Measurements from ENCODE around the gene MORN3. TPM values are rescaled to one million over a fixed set of nuclear protein-coding genes. Genes with fewer than 3 reads are reported as not detected.

Gene MORN3
- total and polyA plus RNA-seq, 8 donors = 0.19 to 0.99 (median 0.50) TPM

DNA sequence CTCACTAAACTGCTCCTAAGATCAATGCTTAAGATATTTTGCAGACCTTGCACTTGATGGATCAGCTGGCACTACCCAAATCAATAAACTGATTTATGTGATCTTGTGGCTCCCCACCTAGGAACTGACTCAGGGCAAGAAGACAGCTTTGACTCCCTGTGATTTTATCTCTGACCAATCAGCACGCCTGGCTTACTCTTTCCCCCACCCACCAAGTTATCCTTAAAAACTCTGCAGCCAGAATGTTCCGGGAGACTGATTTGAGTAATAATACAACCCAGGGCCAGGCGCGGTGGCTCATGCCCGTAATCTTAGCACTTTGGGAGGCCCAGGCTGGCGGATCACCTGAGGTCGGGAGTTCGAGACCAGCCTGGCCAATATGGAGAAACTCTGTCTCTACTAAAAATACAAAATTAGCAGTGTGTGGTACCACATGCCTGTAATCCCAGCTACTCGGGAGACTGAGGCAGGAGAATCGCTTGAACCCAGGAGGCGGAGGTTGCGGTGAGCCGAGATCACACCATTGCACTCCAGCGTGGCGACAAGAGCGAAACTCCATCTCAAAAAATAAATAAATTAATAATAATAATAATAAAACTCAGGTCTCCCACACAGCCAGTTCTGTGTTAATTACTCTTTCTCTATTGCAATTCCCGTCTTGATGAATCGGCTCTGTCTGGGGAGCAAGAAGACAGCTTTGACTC is 12.0 kb downstream of the MORN3 start:
- no peak overlapping the region for H3K27ac ChIP-seq
- H3K9me3 ChIP-seq = no peaks in the 10 kb centered on the region
- intact Hi-C loops (cut with DNase I) = no loop called here
- WGBS, 2 donors = 85 to 93% methylated on average over 18 of the region's 18 CpGs
- ATAC-seq (no peak), FAIRE-seq (no peak), DNase-seq (no peak)
- H3K27me3 ChIP-seq = no peaks in the 10 kb centered on the region
- no peaks in the 10 kb centered on the region for H3K4me1 ChIP-seq
- H3K36me3 ChIP-seq = no peaks in the 10 kb centered on the region
- no peak overlapping the region for H3K4me3 ChIP-seq
- TF ChIP-seq, protein P1, sequence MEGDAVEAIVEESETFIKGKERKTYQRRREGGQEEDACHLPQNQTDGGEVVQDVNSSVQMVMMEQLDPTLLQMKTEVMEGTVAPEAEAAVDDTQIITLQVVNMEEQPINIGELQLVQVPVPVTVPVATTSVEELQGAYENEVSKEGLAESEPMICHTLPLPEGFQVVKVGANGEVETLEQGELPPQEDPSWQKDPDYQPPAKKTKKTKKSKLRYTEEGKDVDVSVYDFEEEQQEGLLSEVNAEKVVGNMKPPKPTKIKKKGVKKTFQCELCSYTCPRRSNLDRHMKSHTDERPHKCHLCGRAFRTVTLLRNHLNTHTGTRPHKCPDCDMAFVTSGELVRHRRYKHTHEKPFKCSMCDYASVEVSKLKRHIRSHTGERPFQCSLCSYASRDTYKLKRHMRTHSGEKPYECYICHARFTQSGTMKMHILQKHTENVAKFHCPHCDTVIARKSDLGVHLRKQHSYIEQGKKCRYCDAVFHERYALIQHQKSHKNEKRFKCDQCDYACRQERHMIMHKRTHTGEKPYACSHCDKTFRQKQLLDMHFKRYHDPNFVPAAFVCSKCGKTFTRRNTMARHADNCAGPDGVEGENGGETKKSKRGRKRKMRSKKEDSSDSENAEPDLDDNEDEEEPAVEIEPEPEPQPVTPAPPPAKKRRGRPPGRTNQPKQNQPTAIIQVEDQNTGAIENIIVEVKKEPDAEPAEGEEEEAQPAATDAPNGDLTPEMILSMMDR (IDR thresholded peaks at IDR 0.05) = no peak

DNA sequence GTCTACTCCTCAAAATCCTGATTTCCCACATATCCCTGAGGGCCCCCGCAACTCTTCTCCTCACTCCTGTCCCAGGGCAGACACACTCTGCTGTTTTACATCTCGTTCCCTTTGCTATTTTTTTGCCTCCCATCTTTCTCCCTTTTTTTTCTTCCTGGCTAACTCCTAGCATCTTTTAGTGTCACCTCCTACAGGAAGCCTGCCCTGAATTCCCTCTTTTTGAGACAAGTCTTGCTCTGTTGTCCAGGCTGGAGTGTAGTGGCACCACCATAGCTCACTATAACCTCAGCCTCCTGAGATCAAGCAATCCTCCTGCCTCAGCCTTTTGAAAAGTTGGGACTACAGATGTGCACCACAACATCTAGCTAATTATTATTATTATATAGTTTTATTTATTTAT is 13.3 kb downstream of the MORN3 start:
- no peak for DNase-seq
- ATAC-seq = no peak
- no peaks in the 10 kb centered on the region for H3K4me1 ChIP-seq
- no peak for FAIRE-seq
- H3K27ac ChIP-seq = no peak overlapping the region
- H3K4me3 ChIP-seq = no peak overlapping the region
- 92% methylated on average over 2 of the region's 2 CpGs for WGBS, 2 donors
- H3K9me3 ChIP-seq = no peaks in the 10 kb centered on the region
- intact Hi-C loops (cut with DNase I) = no loop called here
- H3K36me3 ChIP-seq = no peaks in the 10 kb centered on the region
- no peaks in the 10 kb centered on the region for H3K27me3 ChIP-seq
- TF ChIP-seq, protein P1 (IDR thresholded peaks at IDR 0.05) = no peak

- H3K27me3 ChIP-seq = no peaks in the 10 kb centered on the region
- H3K9me3 ChIP-seq = no peaks in the 10 kb centered on the region
- no peak for FAIRE-seq
- H3K4me3 ChIP-seq = no peak overlapping the region
- TF ChIP-seq, protein P1 (IDR thresholded peaks at IDR 0.05) = no peak
- DNase-seq = no peak
- WGBS, 2 donors = 58 to 63% methylated on average over 18 of the region's 18 CpGs
- intact Hi-C loops (cut with DNase I) = no loop called here
- H3K36me3 ChIP-seq = no peaks in the 10 kb centered on the region
- H3K4me1 ChIP-seq = no peaks in the 10 kb centered on the region
- no peak overlapping the region for H3K27ac ChIP-seq
- ATAC-seq = no peak
Measured at GRCh38 chr12:121653999-121654398, 15.5 kb downstream of the MORN3 start.

DNA sequence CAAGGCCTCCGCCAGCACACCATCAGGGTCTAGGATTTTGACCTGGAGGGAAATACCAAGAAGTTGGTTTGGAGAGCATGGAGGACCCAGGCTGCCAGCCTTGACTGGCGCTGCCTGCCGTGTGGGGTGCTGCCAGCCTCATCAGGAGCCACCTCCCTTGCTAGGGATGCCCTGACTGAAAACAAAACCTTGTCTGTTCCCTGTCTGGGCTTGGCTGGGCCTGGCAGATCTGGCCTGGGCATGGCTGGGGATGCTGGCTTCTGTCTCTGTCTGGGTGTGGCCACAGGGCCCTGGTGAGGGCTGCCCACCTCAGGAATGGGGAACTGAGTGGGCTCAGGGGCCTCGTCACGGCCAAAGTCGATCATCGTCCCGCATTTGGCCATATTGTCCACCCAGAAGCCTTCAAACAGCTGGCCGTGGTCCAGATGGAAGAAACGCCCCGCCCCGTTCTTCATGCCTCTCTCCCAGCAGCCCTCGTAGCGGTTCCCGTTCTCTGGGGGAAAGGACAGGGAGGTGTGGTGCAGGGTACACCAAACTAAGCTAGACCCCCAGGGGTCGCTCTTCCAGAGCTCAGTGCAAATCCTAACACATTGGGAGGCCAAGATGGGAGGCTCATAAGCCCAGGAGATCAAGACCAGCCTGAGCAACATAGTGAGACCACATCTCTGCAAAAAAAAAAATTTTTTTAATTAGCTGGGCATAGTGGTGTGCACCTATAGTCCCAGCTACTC is 16.5 kb downstream of the MORN3 start:
- Histone ChIP-seq H3K36me3 (no peaks in the 10 kb centered on the region), H3K27ac (no peak overlapping the region), H3K4me1 (no peaks in the 10 kb centered on the region), H3K4me3 (no peak overlapping the region), H3K9me3 (no peaks in the 10 kb centered on the region), H3K27me3 (no peaks in the 10 kb centered on the region)
- WGBS, 2 donors = 83 to 90% methylated on average over 16 of the region's 16 CpGs
- FAIRE-seq (no peak), ATAC-seq (no peak), DNase-seq (no peak)
- intact Hi-C loops (cut with DNase I) = no loop called here
- TF ChIP-seq, protein P1 (IDR thresholded peaks at IDR 0.05) = no peak

DNA sequence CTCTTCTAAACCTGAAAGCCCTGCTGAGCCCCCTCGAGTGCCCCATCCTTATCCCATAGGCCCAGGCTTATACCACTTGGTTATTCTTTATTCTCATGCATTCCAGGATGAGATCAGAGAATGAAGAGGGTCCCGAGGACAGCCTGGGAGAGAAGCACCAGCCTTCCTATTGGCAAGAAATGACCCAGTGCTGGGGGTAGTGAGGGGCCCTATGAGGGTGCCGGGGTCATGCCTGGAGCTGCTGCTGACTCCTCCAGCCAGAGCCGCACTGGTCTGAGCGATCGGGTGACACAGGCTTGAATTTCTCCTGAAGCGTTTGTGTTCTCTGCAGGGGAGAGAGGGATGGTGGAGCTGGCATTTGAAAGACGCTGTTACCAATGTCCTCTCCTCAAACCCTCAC is 18.1 kb downstream of the MORN3 start:
- Histone ChIP-seq H3K9me3 (no peaks in the 10 kb centered on the region), H3K4me3 (no peak overlapping the region), H3K36me3 (no peaks in the 10 kb centered on the region), H3K27me3 (no peaks in the 10 kb centered on the region), H3K4me1 (no peaks in the 10 kb centered on the region), H3K27ac (no peak overlapping the region)
- DNase-seq = no peak
- no peak for ATAC-seq
- intact Hi-C loops (cut with DNase I) = no loop called here
- FAIRE-seq = no peak
- TF ChIP-seq, protein P1 (IDR thresholded peaks at IDR 0.05) = no peak
- WGBS, 2 donors = 82 to 89% methylated on average over 8 of the region's 8 CpGs

Data from pancreas (tissue), 10 donors.